Neural progenitor cell (in vitro differentiated cells): ENCODE data around the gene LATS2.

Experiments
- EZH2 ChIP-seq: fragments of 200-600 bp; sonication (generic); IDR thresholded peaks from 2 replicates; pipeline ENCODE4 v1.6.1; 2017; ENCODE audit warnings: antibody characterized with exemption, mild to moderate bottlenecking, moderate library complexity
- TF ChIP-seq, protein P1 (sequence below): fragments of 200-600 bp; sonication (generic); IDR thresholded peaks from 2 replicates; pipeline ENCODE4 v1.5.1; 2017; ENCODE audit warnings: antibody characterized with exemption, mild to moderate bottlenecking

- TF ChIP-seq, protein P1, sequence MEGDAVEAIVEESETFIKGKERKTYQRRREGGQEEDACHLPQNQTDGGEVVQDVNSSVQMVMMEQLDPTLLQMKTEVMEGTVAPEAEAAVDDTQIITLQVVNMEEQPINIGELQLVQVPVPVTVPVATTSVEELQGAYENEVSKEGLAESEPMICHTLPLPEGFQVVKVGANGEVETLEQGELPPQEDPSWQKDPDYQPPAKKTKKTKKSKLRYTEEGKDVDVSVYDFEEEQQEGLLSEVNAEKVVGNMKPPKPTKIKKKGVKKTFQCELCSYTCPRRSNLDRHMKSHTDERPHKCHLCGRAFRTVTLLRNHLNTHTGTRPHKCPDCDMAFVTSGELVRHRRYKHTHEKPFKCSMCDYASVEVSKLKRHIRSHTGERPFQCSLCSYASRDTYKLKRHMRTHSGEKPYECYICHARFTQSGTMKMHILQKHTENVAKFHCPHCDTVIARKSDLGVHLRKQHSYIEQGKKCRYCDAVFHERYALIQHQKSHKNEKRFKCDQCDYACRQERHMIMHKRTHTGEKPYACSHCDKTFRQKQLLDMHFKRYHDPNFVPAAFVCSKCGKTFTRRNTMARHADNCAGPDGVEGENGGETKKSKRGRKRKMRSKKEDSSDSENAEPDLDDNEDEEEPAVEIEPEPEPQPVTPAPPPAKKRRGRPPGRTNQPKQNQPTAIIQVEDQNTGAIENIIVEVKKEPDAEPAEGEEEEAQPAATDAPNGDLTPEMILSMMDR: no peak
- no peak for TF ChIP-seq EZH2
Measured at GRCh38 chr13:21079221-21079620, 17.8 kb upstream of the LATS2 start.
